Measurements from ENCODE around the gene UNC5B.

UNC5B gene

DNA sequence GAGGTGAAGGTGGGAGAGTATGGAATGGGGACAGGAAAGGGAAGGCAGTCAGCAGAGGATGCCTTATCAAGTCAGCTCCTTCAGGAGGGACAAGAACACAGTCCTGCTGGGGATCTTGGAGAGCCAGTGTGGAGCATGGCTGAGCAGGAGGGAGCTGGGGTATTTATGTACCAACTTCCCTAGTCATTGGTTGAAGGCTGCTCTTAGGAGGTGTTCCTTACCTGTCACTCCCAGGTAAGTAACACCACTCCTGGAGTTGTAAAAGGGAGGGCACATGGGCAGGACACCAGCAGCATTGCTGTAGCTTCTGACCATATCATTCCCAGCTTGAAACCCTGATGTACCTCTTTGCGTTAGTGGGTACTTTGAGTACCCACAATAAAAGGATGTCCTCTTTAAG is 136.5 kb downstream of the UNC5B start:
- Histone ChIP-seq H3K36me3 (ENCODE audit: insufficient read depth, low read length) (no peaks in the 10 kb centered on the region), H3K79me2 (ENCODE audit: insufficient read depth, low read length) (no peaks in the 10 kb centered on the region), H3K27me3 (ENCODE audit: insufficient read depth, low read length, poor library complexity) (no peaks in the 10 kb centered on the region), H4K20me1 (ENCODE audit: insufficient read depth, low read length) (peaks cover 12% of the 10 kb centered on the region), H3K4me2 (ENCODE audit: insufficient read depth, low read length) (no peak overlapping the region), H3K27ac (ENCODE audit: low read length) (no peak overlapping the region), H3K4me3 (ENCODE audit: low read depth in 1 of 2, low read length in 2 of 2) (no peak overlapping the region), H2AFZ (ENCODE audit: low read depth, low read length) (no peak overlapping the region), H3K9me3 (ENCODE audit: insufficient read depth, low read length, severe bottlenecking) (no peaks in the 10 kb centered on the region), H3K9ac (ENCODE audit: low read depth, low read length) (no peak overlapping the region), H3K4me1 (ENCODE audit: insufficient read depth, low read length) (no peaks in the 10 kb centered on the region)
- ATAC-seq (ENCODE audit: insufficient read depth, low read depth) (no peak), DNase-seq (no peak)
- TF ChIP-seq, protein P1, sequence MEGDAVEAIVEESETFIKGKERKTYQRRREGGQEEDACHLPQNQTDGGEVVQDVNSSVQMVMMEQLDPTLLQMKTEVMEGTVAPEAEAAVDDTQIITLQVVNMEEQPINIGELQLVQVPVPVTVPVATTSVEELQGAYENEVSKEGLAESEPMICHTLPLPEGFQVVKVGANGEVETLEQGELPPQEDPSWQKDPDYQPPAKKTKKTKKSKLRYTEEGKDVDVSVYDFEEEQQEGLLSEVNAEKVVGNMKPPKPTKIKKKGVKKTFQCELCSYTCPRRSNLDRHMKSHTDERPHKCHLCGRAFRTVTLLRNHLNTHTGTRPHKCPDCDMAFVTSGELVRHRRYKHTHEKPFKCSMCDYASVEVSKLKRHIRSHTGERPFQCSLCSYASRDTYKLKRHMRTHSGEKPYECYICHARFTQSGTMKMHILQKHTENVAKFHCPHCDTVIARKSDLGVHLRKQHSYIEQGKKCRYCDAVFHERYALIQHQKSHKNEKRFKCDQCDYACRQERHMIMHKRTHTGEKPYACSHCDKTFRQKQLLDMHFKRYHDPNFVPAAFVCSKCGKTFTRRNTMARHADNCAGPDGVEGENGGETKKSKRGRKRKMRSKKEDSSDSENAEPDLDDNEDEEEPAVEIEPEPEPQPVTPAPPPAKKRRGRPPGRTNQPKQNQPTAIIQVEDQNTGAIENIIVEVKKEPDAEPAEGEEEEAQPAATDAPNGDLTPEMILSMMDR (IDR thresholded peaks at IDR 0.05; ENCODE audit: borderline replicate concordance, extremely low read depth, low read length, poor library complexity, severe bottlenecking): no peak
- TF ChIP-seq EZH2 (IDR thresholded peaks at IDR 0.05; ENCODE audit: borderline replicate concordance, low read depth, low read length, severe bottlenecking): no peak

DNA sequence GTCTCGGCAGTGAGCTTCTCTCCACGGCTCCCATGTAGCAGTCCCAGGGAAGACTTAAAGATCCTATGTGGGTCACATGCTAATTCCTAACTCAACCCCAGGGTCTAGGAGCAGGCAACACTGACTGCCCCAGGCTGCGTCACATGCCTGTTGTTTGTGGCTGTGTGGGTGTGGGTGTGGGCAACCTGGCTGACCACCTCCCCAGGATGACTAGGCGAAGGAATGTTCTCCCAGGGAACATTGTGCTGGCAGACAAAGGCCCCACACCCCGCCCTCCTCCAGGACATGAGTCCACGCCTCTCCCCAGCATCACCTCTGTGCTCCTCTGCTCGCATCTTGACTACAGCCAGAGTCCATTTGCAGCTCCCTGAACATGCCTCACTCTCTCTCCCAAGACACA is 137.0 kb downstream of the UNC5B start:
- no peak overlapping the region for H3K4me3 ChIP-seq (ENCODE audit: low read depth in 1 of 2, low read length in 2 of 2)
- ATAC-seq (ENCODE audit: insufficient read depth, low read depth): no peak
- H3K4me2 ChIP-seq (ENCODE audit: insufficient read depth, low read length): no peak overlapping the region
- no peaks in the 10 kb centered on the region for H3K27me3 ChIP-seq (ENCODE audit: insufficient read depth, low read length, poor library complexity)
- no peak for DNase-seq
- no peak overlapping the region for H2AFZ ChIP-seq (ENCODE audit: low read depth, low read length)
- TF ChIP-seq, protein P1 (IDR thresholded peaks at IDR 0.05; ENCODE audit: borderline replicate concordance, extremely low read depth, low read length, poor library complexity, severe bottlenecking): no peak
- TF ChIP-seq EZH2 (IDR thresholded peaks at IDR 0.05; ENCODE audit: borderline replicate concordance, low read depth, low read length, severe bottlenecking): no peak
- no peaks in the 10 kb centered on the region for H3K9me3 ChIP-seq (ENCODE audit: insufficient read depth, low read length, severe bottlenecking)
- no peak overlapping the region for H3K9ac ChIP-seq (ENCODE audit: low read depth, low read length)
- peaks cover 10% of the 10 kb centered on the region for H4K20me1 ChIP-seq (ENCODE audit: insufficient read depth, low read length)
- H3K79me2 ChIP-seq (ENCODE audit: insufficient read depth, low read length): no peaks in the 10 kb centered on the region
- H3K36me3 ChIP-seq (ENCODE audit: insufficient read depth, low read length): no peaks in the 10 kb centered on the region
- H3K27ac ChIP-seq (ENCODE audit: low read length): no peak overlapping the region
- no peaks in the 10 kb centered on the region for H3K4me1 ChIP-seq (ENCODE audit: insufficient read depth, low read length)

DNA sequence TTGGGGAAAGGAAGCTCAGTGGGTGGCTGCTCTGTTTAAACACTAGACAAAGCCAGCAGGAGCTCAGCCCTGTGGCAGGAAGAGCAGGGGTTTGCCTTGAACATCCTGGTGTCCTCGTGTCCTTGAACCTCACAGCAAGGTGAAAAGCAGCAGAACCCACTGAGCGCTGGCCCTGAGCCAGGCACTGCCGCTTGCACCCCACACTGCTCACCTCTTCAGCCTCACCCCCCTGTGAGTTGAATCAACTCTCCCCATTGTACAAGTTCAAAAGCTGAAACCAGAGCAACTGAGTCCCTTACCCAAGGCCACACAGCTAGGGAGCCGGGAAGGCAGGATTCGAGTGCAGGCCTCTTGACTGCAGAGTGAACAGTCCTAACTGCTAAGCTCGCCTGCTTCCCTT is 138.7 kb downstream of the UNC5B start:
- Histone ChIP-seq H3K4me2 (ENCODE audit: insufficient read depth, low read length) (no peak overlapping the region), H2AFZ (ENCODE audit: low read depth, low read length) (no peak overlapping the region), H3K36me3 (ENCODE audit: insufficient read depth, low read length) (peaks cover 10% of the 10 kb centered on the region; the same call in 1 of the 2 replicates), H3K27me3 (ENCODE audit: insufficient read depth, low read length, poor library complexity) (no peaks in the 10 kb centered on the region), H3K27ac (ENCODE audit: low read length) (no peak overlapping the region), H3K4me1 (ENCODE audit: insufficient read depth, low read length) (no peaks in the 10 kb centered on the region), H3K9me3 (ENCODE audit: insufficient read depth, low read length, severe bottlenecking) (no peaks in the 10 kb centered on the region), H3K4me3 (ENCODE audit: low read depth in 1 of 2, low read length in 2 of 2) (no peak overlapping the region), H3K9ac (ENCODE audit: low read depth, low read length) (no peak overlapping the region), H3K79me2 (ENCODE audit: insufficient read depth, low read length) (no peaks in the 10 kb centered on the region), H4K20me1 (ENCODE audit: insufficient read depth, low read length) (peaks cover 8% of the 10 kb centered on the region)
- TF ChIP-seq, protein P1 (IDR thresholded peaks at IDR 0.05; ENCODE audit: borderline replicate concordance, extremely low read depth, low read length, poor library complexity, severe bottlenecking): no peak
- TF ChIP-seq EZH2 (IDR thresholded peaks at IDR 0.05; ENCODE audit: borderline replicate concordance, low read depth, low read length, severe bottlenecking): no peak
- DNase-seq (no peak), ATAC-seq (ENCODE audit: insufficient read depth, low read depth) (no peak)
